Mesendoderm (in vitro differentiated cells): ENCODE data around the gene GATA3.

Experiments used
- DNase-seq: peaks from one replicate; pipeline ENCODE4 v3.0.0; 2013
- H2AK5ac ChIP-seq: 2 replicates; pipeline ENCODE4 v1.6.1; 2013; ENCODE audit warnings: low read length, inconsistent platforms
- H2BK120ac ChIP-seq: 2 replicates; pipeline ENCODE4 v1.6.1; 2013; ENCODE audit warnings: low read depth, mild to moderate bottlenecking, low read length, moderate library complexity, mixed read lengths
- H2BK15ac ChIP-seq: replicated peaks from 2 replicates; pipeline ENCODE4 v1.6.1; 2013; ENCODE audit warnings: low read depth, mild to moderate bottlenecking, moderate library complexity
- H2BK5ac ChIP-seq: 2 replicates; pipeline ENCODE4 v1.6.1; 2013; ENCODE audit warnings: low read length, inconsistent platforms
- H3K18ac ChIP-seq: 2 replicates; pipeline ENCODE4 v1.6.1; 2013; ENCODE audit warnings: mild to moderate bottlenecking, low read length, mixed read lengths
- H3K23ac ChIP-seq: one replicate; pipeline ENCODE4 v1.6.1; 2013; ENCODE audit warnings: low read length
- H3K27ac ChIP-seq: 2 replicates; pipeline ENCODE4 v1.5.1; 2013; ENCODE audit warnings: low read depth, mild to moderate bottlenecking, inconsistent platforms, low read length, moderate library complexity
- H3K27me3 ChIP-seq: 2 replicates; pipeline ENCODE4 v1.6.1; 2013; ENCODE audit warnings: low read length, control low read depth, mild to moderate bottlenecking, inconsistent platforms; ENCODE audit not compliant: insufficient read depth, poor library complexity
- H3K36me3 ChIP-seq: 2 replicates; pipeline ENCODE4 v1.6.1; 2013; ENCODE audit warnings: low read length, inconsistent platforms; ENCODE audit not compliant: control insufficient read depth, insufficient read depth
- H3K4ac ChIP-seq: one replicate; pipeline ENCODE4 v1.6.1; 2013; ENCODE audit warnings: low read depth, mild to moderate bottlenecking, low read length, moderate library complexity
- H3K4me1 ChIP-seq: 2 replicates; pipeline ENCODE4 v1.6.1; 2013; ENCODE audit warnings: low read depth, low read length, inconsistent platforms; ENCODE audit not compliant: control insufficient read depth
- H3K4me2 ChIP-seq: 2 replicates; pipeline ENCODE4 v1.6.1; 2013; ENCODE audit warnings: low read length
- H3K4me3 ChIP-seq: 2 replicates; pipeline ENCODE4 v1.5.1; 2013; ENCODE audit warnings: mild to moderate bottlenecking, low read length
- H3K56ac ChIP-seq: one replicate; pipeline ENCODE4 v1.6.1; 2013; ENCODE audit warnings: low read length
- H3K79me1 ChIP-seq: 2 replicates; pipeline ENCODE4 v1.6.1; 2013; ENCODE audit warnings: low read length, inconsistent platforms
- H3K79me2 ChIP-seq: 2 replicates; pipeline ENCODE4 v1.6.1; 2013; ENCODE audit warnings: mild to moderate bottlenecking, low read length; ENCODE audit not compliant: control insufficient read depth, insufficient read depth
- H3K9ac ChIP-seq: 2 replicates; pipeline ENCODE4 v1.6.1; 2013; ENCODE audit warnings: low read length, inconsistent platforms
- H4K5ac ChIP-seq: one replicate; pipeline ENCODE4 v1.6.1; 2013; ENCODE audit warnings: low read length
- H4K8ac ChIP-seq: one replicate; pipeline ENCODE4 v1.6.1; 2013; ENCODE audit warnings: low read depth, mild to moderate bottlenecking, control low read depth, low read length, moderate library complexity
- WGBS: extraction: QIAGEN DNeasy Blood & Tissue Kit; methylation state at CpG from one replicate; pipeline ENCODE4 v1.1.7; 2013; ENCODE audit warnings: low lambda C conversion rate, missing lambda C conversion rate; ENCODE audit not compliant: insufficient coverage; ENCODE audit errors: extremely low coverage; 5-methylcytosine and 5-hydroxymethylcytosine counted together

The GATA3 gene

GRCh38 chr10:8035641-8036470 lies 18.6 kb upstream of the GATA3 start:
- Histone ChIP-seq H3K79me1 (no peaks in the 10 kb centered on the region), H3K36me3 (no peaks in the 10 kb centered on the region), H3K4me3 (no peak overlapping the region), H2BK5ac (no peak overlapping the region), H2BK15ac (no peak overlapping the region), H4K5ac (no peak overlapping the region), H3K4me2 (peak overlapping the region; percentile 58), H2BK120ac (no peak overlapping the region), H3K9ac (no peak overlapping the region), H3K56ac (peak overlapping the region; percentile 38), H3K27ac (no peak overlapping the region), H3K18ac (no peak overlapping the region), H2AK5ac (no peak overlapping the region), H3K27me3 (peaks cover 47% of the 10 kb centered on the region), H3K79me2 (no peaks in the 10 kb centered on the region), H3K23ac (peak overlapping the region; percentile 49), H3K4ac (no peak overlapping the region), H3K4me1 (peaks cover 12% of the 10 kb centered on the region), H4K8ac (no peak overlapping the region)
- WGBS: no CpG with 5 or more reads among the region's 47 CpGs
- DNase-seq: peak; percentile 40

- no peak overlapping the region for H3K4me3 ChIP-seq
Observed at GRCh38 chr10:8036506-8037198, 17.8 kb upstream of the GATA3 start.

GRCh38 chr10:8037199-8037801 lies 17.2 kb upstream of the GATA3 start:
- H3K79me1 ChIP-seq: no peaks in the 10 kb centered on the region
- no peak overlapping the region for H3K9ac ChIP-seq
- H3K36me3 ChIP-seq: no peaks in the 10 kb centered on the region
- H3K18ac ChIP-seq: peak overlapping the region; percentile 52
- H3K4me3 ChIP-seq: no peak overlapping the region
- peak overlapping the region; percentile 28 for H2BK15ac ChIP-seq
- no peak overlapping the region for H3K27ac ChIP-seq
- no peak overlapping the region for H4K8ac ChIP-seq
- H3K56ac ChIP-seq: peak overlapping the region; percentile 15
- H2AK5ac ChIP-seq: no peak overlapping the region
- no peaks in the 10 kb centered on the region for H3K79me2 ChIP-seq
- H2BK5ac ChIP-seq: no peak overlapping the region
- no CpG with 5 or more reads among the region's 32 CpGs for whole genome bisulfite sequencing
- peaks cover 59% of the 10 kb centered on the region for H3K27me3 ChIP-seq
- peaks cover 14% of the 10 kb centered on the region for H3K4me1 ChIP-seq
- H3K4ac ChIP-seq: no peak overlapping the region
- no peak overlapping the region for H4K5ac ChIP-seq
- no peak overlapping the region for H2BK120ac ChIP-seq
- peak; percentile 21 for DNase-seq
- H3K4me2 ChIP-seq: no peak overlapping the region
- no peak overlapping the region for H3K23ac ChIP-seq

More at GRCh38 chr10:8036506-8037198, 17.8 kb upstream of the GATA3 start:
- no CpG with 5 or more reads among the region's 18 CpGs for WGBS
- Histone ChIP-seq H3K79me1 (no peaks in the 10 kb centered on the region), H3K23ac (no peak overlapping the region), H4K5ac (no peak overlapping the region), H3K18ac (peak overlapping the region; percentile 52), H4K8ac (no peak overlapping the region), H3K27ac (no peak overlapping the region), H3K4ac (no peak overlapping the region), H3K79me2 (no peaks in the 10 kb centered on the region), H3K4me1 (peaks cover 12% of the 10 kb centered on the region), H3K56ac (no peak overlapping the region), H3K4me2 (no peak overlapping the region), H3K36me3 (no peaks in the 10 kb centered on the region), H2BK5ac (no peak overlapping the region), H2BK15ac (peak overlapping the region; percentile 28), H2BK120ac (no peak overlapping the region), H3K27me3 (peaks cover 52% of the 10 kb centered on the region), H2AK5ac (no peak overlapping the region), H3K9ac (no peak overlapping the region)
- peak; percentile 7 for DNase-seq

GRCh38 chr10:8037941-8038894 lies 16.3 kb upstream of the GATA3 start:
- H2BK5ac ChIP-seq: no peak overlapping the region
- no peaks in the 10 kb centered on the region for H3K79me1 ChIP-seq
- H3K79me2 ChIP-seq: no peaks in the 10 kb centered on the region
- H3K4me2 ChIP-seq: peak overlapping the region; percentile 26
- H3K36me3 ChIP-seq: no peaks in the 10 kb centered on the region
- H3K4me3 ChIP-seq: no peak overlapping the region
- no peak overlapping the region for H3K27ac ChIP-seq
- H2BK15ac ChIP-seq: no peak overlapping the region
- no peak overlapping the region for H3K9ac ChIP-seq
- no peak overlapping the region for H3K4ac ChIP-seq
- H3K4me1 ChIP-seq: peaks cover 20% of the 10 kb centered on the region
- no peak overlapping the region for H3K18ac ChIP-seq
- H2AK5ac ChIP-seq: peak overlapping the region; percentile 41
- no peak overlapping the region for H4K8ac ChIP-seq
- WGBS: no CpG with 5 or more reads among the region's 22 CpGs
- DNase-seq: peak; percentile 47
- H2BK120ac ChIP-seq: no peak overlapping the region
- H3K56ac ChIP-seq: no peak overlapping the region
- no peak overlapping the region for H4K5ac ChIP-seq
- peaks cover 67% of the 10 kb centered on the region for H3K27me3 ChIP-seq
- H3K23ac ChIP-seq: peak overlapping the region; percentile 69

- no peak overlapping the region for H3K56ac ChIP-seq
- H3K9ac ChIP-seq: no peak overlapping the region
- no peak overlapping the region for H2BK15ac ChIP-seq
- H3K79me2 ChIP-seq: no peaks in the 10 kb centered on the region
- H2BK120ac ChIP-seq: no peak overlapping the region
- H3K4ac ChIP-seq: no peak overlapping the region
- no peak overlapping the region for H3K18ac ChIP-seq
- DNase-seq: peak; percentile 48
- H2AK5ac ChIP-seq: no peak overlapping the region
- no peak overlapping the region for H4K5ac ChIP-seq
- peaks cover 25% of the 10 kb centered on the region for H3K4me1 ChIP-seq
- WGBS: no CpG with 5 or more reads among the region's 10 CpGs
- H3K23ac ChIP-seq: no peak overlapping the region
- no peaks in the 10 kb centered on the region for H3K36me3 ChIP-seq
- no peak overlapping the region for H4K8ac ChIP-seq
- H3K4me3 ChIP-seq: no peak overlapping the region
- H2BK5ac ChIP-seq: no peak overlapping the region
- no peak overlapping the region for H3K4me2 ChIP-seq
- H3K27me3 ChIP-seq: peaks cover 64% of the 10 kb centered on the region
- no peaks in the 10 kb centered on the region for H3K79me1 ChIP-seq
- no peak overlapping the region for H3K27ac ChIP-seq
Observed at GRCh38 chr10:8039321-8039881, 15.1 kb upstream of the GATA3 start.
